SK-N-MC (cell line): ENCODE measurements around the gene ABRAXAS1.

Experiments used
- DNase-seq: peaks from one replicate; pipeline ENCODE4 v3.0.0-alpha.2; 2011; ENCODE audit warnings: low read depth, low spot score
- H3K27ac ChIP-seq: fragments of 200-600 bp; sonication (generic); 2 replicates; pipeline ENCODE4 v1.5.1; 2016; ENCODE audit warnings: mixed run types
- H3K36me3 ChIP-seq: fragments of 200-600 bp; sonication (generic); 2 replicates; pipeline ENCODE4 v1.6.1; 2017; ENCODE audit warnings: antibody characterized with exemption, low read length, mixed read lengths; ENCODE audit not compliant: insufficient read depth
- H3K4me3 ChIP-seq: fragments of 200-600 bp; sonication (generic); 2 replicates; pipeline ENCODE4 v1.5.1; 2016
- H3K9ac ChIP-seq: fragments of 200-600 bp; sonication (generic); 2 replicates; pipeline ENCODE4 v1.8.0; 2017; ENCODE audit warnings: mixed run types, mixed read lengths; ENCODE audit not compliant: insufficient read length
- H3K9me3 ChIP-seq: fragments of 200-600 bp; sonication (generic); 2 replicates; pipeline ENCODE4 v1.6.1; 2017; ENCODE audit warnings: low read depth, mild to moderate bottlenecking, antibody characterized with exemption, low read length, moderate library complexity, mixed read lengths
- EZH2 ChIP-seq: fragments of 200-600 bp; sonication (generic); IDR thresholded peaks from one replicate; pipeline ENCODE4 v1.6.1; 2017; ENCODE audit warnings: antibody characterized with exemption
- FOXP2 ChIP-seq: optimal IDR thresholded peaks from 2 replicates; pipeline ENCODE3; 2011; ENCODE audit warnings: mild to moderate bottlenecking, moderate library complexity; ENCODE audit not compliant: insufficient read depth; ENCODE audit errors: extremely low read length, control extremely low read depth
- POLR2AphosphoS5 ChIP-seq: IDR thresholded peaks from 2 replicates; pipeline ENCODE4 v1.6.1; 2012; ENCODE audit warnings: mild to moderate bottlenecking, low read depth, low read length, borderline replicate concordance

ABRAXAS1 gene

DNA sequence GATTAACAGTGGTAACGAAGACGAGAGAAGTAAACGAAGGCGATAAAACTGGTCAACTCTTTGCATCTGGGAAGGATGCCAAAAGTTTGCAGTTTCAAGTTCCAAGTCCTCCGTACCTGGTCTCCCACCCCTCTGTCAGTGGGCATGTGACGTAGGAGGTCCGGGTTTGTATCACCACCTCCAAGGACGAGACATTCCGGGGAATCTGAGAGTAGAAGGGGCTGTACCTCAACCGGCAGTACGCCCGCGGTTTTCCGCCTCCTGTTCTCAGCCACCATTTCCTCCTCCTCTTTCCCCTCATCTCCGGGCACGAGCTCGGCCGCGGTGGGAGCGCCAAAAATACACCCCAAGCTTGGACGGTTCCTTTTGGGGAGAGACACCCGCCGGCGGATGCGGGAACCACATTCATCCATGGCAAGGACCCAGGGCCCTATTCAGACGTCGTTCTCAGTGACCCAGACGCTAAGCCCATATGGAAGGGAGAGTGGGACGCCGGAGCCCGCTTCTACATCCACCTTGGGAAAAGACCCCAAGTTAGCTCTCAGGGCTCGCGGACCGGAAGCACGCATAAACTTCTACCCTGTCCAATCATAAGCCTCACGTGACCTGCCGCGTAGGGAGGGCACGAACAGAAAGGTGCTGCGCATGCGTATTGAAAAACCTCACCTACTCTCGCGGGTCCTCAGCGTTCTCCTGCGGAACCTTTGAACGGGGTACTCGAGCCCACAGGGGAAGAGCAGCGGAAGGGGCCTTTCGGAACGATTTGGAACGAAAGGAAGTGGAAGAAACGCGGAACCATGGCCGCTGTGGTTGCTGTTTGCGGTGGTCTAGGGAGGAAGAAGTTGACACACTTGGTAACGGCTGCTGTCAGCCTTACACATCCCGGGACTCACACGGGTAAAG lies 29.4 kb downstream of the ABRAXAS1 start, which contains the start of the genes HELQ and MRPS18C:
HELQ (minus strand) TSS at position 543 of the 903 bp plus-strand sequence; CDS start at position 413, 130 bp downstream.
MRPS18C (plus strand) TSS at position 778 of the 903 bp plus-strand sequence; CDS start at position 798, 20 bp downstream.
- H3K36me3 ChIP-seq = peaks cover 48% of the 10 kb centered on the region
- H3K27ac ChIP-seq = peak within 1 kb of the TSS; percentile 86
- DNase-seq = peak; percentile 97
- TF ChIP-seq EZH2 = no peak
- peak; percentile 54 for TF ChIP-seq FOXP2
- TF ChIP-seq POLR2AphosphoS5 = peak; percentile 94
- peak within 1 kb of the TSS; percentile 98 for H3K9ac ChIP-seq
- no peaks in the 10 kb centered on the region for H3K9me3 ChIP-seq
- H3K4me3 ChIP-seq = peak within 1 kb of the TSS; percentile 100

DNA sequence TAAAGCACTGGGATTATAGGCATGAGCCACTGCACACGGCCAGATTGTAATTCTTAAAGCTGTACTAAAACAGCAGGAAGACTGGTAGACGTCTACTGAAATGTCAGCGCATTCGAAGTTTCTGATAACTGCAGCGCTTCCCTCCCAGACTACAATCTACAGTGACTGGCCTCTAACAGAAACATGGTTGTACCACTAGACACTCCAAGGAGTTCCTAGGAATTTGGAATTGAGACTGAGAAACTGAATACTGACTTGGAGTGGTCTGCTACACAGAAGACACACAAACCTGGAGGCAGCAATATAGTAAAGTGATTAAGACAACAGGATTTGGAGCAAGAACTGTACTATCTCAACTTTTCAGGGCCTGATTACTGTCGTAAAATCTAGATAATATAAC lies 30.2 kb downstream of the ABRAXAS1 start:
- H3K36me3 ChIP-seq = peaks cover 43% of the 10 kb centered on the region
- H3K9ac ChIP-seq = peak overlapping the region; percentile 94
- H3K9me3 ChIP-seq = no peaks in the 10 kb centered on the region
- H3K27ac ChIP-seq = no peak overlapping the region
- H3K4me3 ChIP-seq = peak overlapping the region; percentile 100
- DNase-seq = no peak
- TF ChIP-seq FOXP2 = no peak
- TF ChIP-seq EZH2 = no peak
- TF ChIP-seq POLR2AphosphoS5 = no peak

DNA sequence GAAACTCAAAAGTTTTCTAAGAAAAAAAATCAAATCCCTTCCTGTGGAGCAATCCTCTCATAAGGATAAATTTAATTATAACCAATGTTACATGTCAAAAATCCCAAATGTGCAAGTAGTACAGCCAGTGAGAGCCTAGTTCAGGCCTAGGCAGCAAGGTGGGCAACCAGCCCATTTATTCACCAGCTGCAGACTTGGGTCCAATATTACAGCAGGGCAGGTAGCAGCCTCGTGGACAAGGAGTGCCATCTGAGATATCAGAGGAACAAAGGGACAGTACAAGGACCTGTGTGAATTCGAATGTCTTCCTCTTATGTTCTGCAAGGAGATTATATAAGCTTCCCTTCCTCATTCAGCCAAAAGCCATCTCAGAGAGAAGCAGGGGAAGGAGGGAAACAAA lies 35.9 kb downstream of the ABRAXAS1 start:
- Histone ChIP-seq H3K9me3 (no peaks in the 10 kb centered on the region), H3K27ac (no peak overlapping the region), H3K36me3 (peaks cover 22% of the 10 kb centered on the region), H3K9ac (no peak overlapping the region), H3K4me3 (no peak overlapping the region)
- no peak for DNase-seq
- TF ChIP-seq EZH2 (no peak), POLR2AphosphoS5 (no peak), FOXP2 (no peak)

DNA sequence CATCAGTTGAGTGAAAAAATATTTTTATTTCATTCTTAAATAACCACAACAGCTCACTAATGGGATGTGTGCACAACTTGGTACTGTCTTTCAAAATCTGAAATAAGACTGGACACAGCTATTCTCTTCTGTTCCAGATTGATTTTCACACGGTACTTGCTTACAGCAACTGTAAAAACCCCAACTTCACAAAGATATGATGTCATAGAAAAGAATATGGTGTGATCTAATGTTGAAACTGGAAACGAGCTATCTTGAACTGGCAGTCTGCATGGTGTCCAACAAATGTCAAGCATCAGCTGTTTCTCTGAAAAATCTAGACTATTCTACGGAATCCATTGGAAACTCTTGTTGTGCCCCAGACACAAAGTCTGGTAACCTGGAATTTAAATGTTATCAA lies 44.0 kb downstream of the ABRAXAS1 start:
- Histone ChIP-seq H3K36me3 (peaks cover 18% of the 10 kb centered on the region), H3K27ac (no peak overlapping the region), H3K9ac (no peak overlapping the region), H3K4me3 (no peak overlapping the region), H3K9me3 (no peaks in the 10 kb centered on the region)
- TF ChIP-seq EZH2 = no peak
- no peak for TF ChIP-seq FOXP2
- no peak for TF ChIP-seq POLR2AphosphoS5
- no peak for DNase-seq

DNA sequence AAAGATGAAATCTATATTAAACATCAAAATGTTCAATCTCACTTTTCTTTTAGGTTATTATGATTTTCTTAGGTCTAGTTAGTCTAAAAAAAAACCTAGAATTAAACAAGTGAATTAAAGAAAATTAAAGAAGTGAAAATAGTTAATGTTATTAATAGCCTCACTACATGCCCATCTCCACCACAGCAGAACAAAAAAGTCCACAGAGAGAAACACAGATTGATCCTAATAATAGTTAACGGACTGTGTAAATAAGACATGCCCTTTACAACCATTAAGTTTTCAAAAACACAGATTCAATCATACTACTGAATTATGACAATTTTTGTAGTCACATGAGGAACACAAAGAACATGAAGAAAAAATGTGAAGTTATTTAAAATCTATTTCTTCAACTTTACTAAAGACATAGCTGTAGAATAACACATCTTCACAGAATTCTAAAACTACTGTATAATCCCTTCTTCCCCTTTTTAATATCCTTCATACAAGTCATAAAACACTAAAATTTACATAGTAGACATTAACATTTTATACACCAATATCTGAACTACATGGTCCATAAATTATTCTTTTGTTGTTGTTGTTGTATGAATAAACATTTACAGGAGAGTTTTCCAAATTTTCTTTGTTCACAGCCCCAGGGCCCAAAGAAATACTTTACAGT lies 44.6 kb downstream of the ABRAXAS1 start:
- no peak for DNase-seq
- Histone ChIP-seq H3K9me3 (no peaks in the 10 kb centered on the region), H3K9ac (no peak overlapping the region), H3K27ac (no peak overlapping the region), H3K4me3 (no peak overlapping the region), H3K36me3 (peaks cover 18% of the 10 kb centered on the region)
- no peak for TF ChIP-seq EZH2

DNA sequence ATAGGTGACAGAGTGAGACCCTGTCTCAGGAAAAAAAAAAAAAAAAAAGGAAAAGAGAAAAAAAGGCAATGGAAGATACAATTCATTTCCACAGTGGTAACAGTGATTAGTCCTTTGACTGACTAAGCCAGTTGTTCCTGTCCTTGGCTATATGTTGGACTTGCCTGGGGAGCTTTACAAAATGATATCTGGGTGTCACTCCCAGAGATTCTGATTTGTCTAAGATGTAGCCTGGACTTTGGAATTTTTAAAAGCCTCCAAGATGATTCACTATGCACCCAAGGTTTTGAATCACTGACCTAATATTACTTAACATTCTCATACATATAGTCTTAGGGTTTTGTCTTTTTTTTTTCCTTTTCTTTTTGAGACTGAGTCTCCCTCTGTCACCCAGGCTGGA lies 46.2 kb downstream of the ABRAXAS1 start:
- no peak for DNase-seq
- Histone ChIP-seq H3K9me3 (no peaks in the 10 kb centered on the region), H3K9ac (no peak overlapping the region), H3K36me3 (peaks cover 13% of the 10 kb centered on the region; the same call in 1 of the 2 replicates), H3K4me3 (no peak overlapping the region), H3K27ac (no peak overlapping the region)
- TF ChIP-seq FOXP2 = no peak
- TF ChIP-seq EZH2 = no peak
- no peak for TF ChIP-seq POLR2AphosphoS5

DNA sequence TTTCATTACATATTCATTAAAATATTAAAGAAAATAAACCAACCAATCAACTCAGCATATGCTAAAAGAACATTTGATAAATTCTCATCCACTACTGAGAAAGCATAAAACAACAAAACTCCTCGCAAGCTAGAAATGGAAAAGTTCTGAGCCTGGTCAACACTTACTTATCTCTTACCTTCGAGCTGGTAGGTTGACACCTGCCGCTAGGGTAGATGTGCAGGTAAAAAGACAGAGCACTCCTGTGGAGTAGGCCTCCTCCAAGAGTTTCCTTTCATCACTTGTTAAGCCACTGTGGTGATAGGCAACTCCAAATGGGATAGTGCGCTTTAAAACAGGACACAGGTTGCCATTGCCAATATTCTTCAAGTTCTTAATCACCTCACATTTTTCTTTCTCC lies 48.2 kb downstream of the ABRAXAS1 start:
- TF ChIP-seq FOXP2 = no peak
- no peak for TF ChIP-seq EZH2
- H3K9me3 ChIP-seq = no peaks in the 10 kb centered on the region
- no peak overlapping the region for H3K4me3 ChIP-seq
- peaks cover 6% of the 10 kb centered on the region; the same call in 1 of the 2 replicates for H3K36me3 ChIP-seq
- no peak overlapping the region for H3K27ac ChIP-seq
- no peak overlapping the region for H3K9ac ChIP-seq
- no peak for DNase-seq

DNA sequence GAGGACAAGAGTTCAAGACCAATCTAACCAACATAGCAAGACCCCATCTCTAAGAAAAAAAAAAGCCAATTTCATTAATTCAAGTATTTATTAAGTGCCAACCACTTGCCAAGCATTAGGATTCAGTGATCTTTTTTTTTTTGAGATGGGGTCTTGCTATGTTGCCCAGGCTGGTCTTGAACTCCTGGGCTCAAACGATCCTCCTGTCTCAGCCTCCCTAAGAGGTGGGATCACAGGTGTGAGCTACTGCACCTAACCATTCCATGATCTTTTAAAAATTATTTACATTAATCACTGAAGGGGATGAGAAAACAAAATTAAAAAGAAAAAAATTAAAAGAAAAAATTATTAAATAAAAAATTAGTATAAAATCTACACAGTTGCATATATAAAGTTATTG lies 53.7 kb downstream of the ABRAXAS1 start:
- Histone ChIP-seq H3K27ac (no peak overlapping the region), H3K36me3 (peaks cover 7% of the 10 kb centered on the region; the same call in 1 of the 2 replicates), H3K9me3 (no peaks in the 10 kb centered on the region), H3K9ac (no peak overlapping the region), H3K4me3 (no peak overlapping the region)
- TF ChIP-seq EZH2 = no peak
- DNase-seq = no peak
